Measurements from ENCODE around the gene AFAP1L2. TPM values are rescaled to one million over a fixed set of nuclear protein-coding genes. Genes with fewer than 3 reads are reported as not detected.
"Not testable (repeated sequence)": the region's sequence is repeated elsewhere in the genome, so short reads cannot be mapped to it uniquely, and the experiment has no call there.

The AFAP1L2 gene
- total RNA-seq, 1 donor from 2014 or later, result 5.3 TPM

DNA sequence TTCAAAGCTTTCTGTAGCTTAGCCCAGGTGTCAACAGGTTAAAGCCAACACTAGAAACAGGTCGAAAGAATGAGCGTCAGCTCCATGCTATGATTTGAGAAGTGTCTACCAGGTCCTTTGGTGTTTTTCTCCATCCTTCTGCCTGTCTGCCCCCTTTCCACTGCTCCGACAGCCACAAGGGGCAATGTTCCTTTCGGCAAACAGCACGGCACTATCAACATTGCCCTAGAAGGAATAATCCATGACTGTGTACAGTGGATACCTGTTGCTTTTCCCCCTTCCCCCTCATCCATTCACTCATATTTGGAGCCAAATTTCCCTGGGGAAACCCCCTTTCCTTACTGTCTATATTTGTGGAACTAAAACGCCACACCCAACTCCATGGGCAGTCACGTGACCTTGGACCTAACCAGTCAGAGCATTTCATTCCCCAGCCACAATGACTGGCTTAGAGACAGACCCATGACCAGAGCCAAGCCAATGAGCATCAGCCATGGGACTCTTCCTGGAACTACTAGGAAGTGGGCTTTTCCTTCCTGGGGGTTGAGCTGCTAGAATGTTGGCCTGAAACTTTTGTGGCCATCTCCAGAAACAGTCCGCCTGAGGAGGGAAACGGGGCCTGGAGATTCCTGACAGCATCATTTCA is 51.5 kb downstream of the AFAP1L2 start:
- Histone ChIP-seq H3K9me3 (no peaks in the 10 kb centered on the region), H3K4me3 (no peak overlapping the region), H3K36me3 (no peaks in the 10 kb centered on the region), H3K27me3 (ENCODE audit: low read depth) (no peaks in the 10 kb centered on the region), H3K27ac (no peak overlapping the region), H3K4me1 (peaks cover 23% of the 10 kb centered on the region)
- ATAC-seq, result no peak
- TF ChIP-seq, protein P1, sequence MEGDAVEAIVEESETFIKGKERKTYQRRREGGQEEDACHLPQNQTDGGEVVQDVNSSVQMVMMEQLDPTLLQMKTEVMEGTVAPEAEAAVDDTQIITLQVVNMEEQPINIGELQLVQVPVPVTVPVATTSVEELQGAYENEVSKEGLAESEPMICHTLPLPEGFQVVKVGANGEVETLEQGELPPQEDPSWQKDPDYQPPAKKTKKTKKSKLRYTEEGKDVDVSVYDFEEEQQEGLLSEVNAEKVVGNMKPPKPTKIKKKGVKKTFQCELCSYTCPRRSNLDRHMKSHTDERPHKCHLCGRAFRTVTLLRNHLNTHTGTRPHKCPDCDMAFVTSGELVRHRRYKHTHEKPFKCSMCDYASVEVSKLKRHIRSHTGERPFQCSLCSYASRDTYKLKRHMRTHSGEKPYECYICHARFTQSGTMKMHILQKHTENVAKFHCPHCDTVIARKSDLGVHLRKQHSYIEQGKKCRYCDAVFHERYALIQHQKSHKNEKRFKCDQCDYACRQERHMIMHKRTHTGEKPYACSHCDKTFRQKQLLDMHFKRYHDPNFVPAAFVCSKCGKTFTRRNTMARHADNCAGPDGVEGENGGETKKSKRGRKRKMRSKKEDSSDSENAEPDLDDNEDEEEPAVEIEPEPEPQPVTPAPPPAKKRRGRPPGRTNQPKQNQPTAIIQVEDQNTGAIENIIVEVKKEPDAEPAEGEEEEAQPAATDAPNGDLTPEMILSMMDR (IDR thresholded peaks at IDR 0.05), result no peak
- intact Hi-C loops (cut with DNase I), result no loop called here
- no peak for DNase-seq

DNA sequence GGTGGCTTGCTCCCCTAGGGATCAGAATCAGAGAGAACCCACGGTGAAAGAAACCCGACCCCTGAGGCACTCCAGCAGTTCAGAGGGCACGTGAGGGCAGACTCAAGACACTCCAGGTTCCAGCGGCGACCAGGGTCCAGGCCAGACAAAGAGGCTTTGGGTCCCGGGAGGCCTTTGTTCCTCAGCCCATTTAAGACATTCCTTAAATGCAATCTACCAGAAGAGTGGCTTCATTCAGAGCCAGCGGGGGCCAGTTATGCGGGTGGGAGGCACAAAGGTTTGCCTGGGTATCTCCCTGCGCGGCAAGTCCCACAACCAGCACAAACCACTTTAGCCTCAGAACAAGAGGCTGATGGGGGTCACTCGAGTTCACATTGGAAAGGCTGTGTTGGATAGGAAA is 53.6 kb downstream of the AFAP1L2 start:
- no peak overlapping the region for H3K4me3 ChIP-seq
- TF ChIP-seq, protein P1 (IDR thresholded peaks at IDR 0.05), result no peak
- ATAC-seq, result no peak
- H3K9me3 ChIP-seq, result no peaks in the 10 kb centered on the region
- H3K36me3 ChIP-seq, result no peaks in the 10 kb centered on the region
- no peaks in the 10 kb centered on the region for H3K27me3 ChIP-seq (ENCODE audit: low read depth)
- intact Hi-C loops (cut with DNase I), result no loop called here
- DNase-seq, result no peak
- H3K4me1 ChIP-seq, result peaks cover 9% of the 10 kb centered on the region
- no peak overlapping the region for H3K27ac ChIP-seq

DNA sequence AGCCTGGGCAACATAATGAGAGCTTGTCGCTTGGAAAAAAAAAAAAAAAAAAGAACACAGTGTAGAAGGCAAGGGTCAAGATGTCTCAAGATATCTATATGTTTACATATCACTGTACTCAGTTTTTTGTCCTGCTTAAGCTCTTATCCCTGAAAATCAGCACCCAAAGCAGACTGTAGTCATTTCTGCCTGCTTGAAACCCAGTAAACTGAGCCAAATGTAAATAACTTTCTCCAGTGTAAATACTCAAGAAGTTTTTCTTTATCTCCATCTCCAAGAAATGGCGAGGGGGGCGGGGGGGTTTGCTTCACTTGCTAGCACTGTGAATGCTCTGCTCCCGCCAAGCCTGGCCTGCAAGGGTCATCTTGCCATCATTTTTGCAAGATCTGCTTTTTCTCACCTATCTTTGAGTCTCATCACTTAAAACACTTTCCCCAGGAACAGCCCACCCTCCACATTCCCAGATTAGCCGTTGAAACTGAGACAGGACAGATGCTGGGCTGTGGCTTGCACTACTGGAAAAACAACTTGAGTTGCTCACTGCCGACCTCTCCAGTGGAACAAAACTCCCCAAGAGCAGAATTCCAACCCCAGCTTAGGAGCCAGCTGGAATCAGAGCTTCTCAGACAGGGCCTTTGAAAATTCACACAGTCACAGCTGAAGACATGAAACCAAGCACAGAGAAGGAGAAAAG is 54.6 kb downstream of the AFAP1L2 start:
- TF ChIP-seq, protein P1 (IDR thresholded peaks at IDR 0.05), result no peak
- no peak overlapping the region for H3K4me3 ChIP-seq
- ATAC-seq (peak; percentile 33 to 57), DNase-seq (no peak)
- no peaks in the 10 kb centered on the region for H3K27me3 ChIP-seq (ENCODE audit: low read depth)
- no peaks in the 10 kb centered on the region for H3K9me3 ChIP-seq
- peaks cover 9% of the 10 kb centered on the region for H3K4me1 ChIP-seq
- no peaks in the 10 kb centered on the region for H3K36me3 ChIP-seq
- no peak overlapping the region for H3K27ac ChIP-seq
- intact Hi-C loops (cut with DNase I), result no loop called here

DNA sequence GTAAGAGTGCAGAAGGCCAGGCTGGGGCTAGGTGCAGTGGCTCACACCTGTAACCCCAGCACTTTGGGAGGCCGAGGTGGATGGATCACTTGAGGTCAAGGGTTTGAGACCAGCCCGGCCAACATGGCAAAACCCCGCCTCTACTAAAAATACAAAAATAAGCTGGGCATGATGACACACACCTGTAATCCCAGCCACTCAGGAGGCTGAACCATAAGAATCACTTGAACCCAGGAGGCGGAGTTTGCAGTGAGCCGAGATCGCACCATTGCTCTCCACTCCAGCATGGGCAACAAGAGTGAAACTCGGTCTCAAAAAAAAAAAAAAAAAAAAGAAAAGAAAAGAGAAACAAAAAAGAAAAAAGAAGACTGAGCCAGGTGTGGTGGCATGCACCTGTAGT is 55.2 kb downstream of the AFAP1L2 start:
- H3K4me1 ChIP-seq; intact Hi-C loops (cut with DNase I); H3K9me3 ChIP-seq; H3K36me3 ChIP-seq; H3K27me3 ChIP-seq (ENCODE audit: low read depth); H3K27ac ChIP-seq; H3K4me3 ChIP-seq; DNase-seq: not testable (repeated sequence)
- ATAC-seq, result peak in 1 of 2 donors; percentile 4

DNA sequence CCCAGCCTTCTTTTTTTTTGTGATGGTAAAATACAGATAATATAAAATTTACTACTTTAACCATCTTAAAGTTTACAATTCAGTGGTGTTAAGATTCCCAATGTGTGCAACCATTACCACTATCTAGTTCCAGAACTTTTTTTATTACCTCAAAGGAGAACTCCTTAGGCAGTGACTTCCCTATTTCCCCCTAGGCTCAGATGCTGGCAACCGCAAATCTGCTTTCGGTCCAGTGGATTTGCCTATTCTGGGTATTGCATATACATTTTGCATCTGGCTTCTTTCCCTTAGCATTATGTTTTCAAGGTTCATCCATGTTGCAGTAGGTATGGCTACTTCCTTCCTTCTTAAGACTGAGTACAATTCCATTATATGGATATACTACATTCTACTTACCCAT is 56.5 kb downstream of the AFAP1L2 start:
- ATAC-seq, result no peak
- Histone ChIP-seq H3K27ac (no peak overlapping the region), H3K4me1 (peaks cover 16% of the 10 kb centered on the region), H3K27me3 (ENCODE audit: low read depth) (no peaks in the 10 kb centered on the region), H3K36me3 (no peaks in the 10 kb centered on the region), H3K4me3 (no peak overlapping the region), H3K9me3 (no peaks in the 10 kb centered on the region)
- no peak for DNase-seq
- intact Hi-C loops (cut with DNase I), result no loop called here
- TF ChIP-seq, protein P1 (IDR thresholded peaks at IDR 0.05), result no peak

DNA sequence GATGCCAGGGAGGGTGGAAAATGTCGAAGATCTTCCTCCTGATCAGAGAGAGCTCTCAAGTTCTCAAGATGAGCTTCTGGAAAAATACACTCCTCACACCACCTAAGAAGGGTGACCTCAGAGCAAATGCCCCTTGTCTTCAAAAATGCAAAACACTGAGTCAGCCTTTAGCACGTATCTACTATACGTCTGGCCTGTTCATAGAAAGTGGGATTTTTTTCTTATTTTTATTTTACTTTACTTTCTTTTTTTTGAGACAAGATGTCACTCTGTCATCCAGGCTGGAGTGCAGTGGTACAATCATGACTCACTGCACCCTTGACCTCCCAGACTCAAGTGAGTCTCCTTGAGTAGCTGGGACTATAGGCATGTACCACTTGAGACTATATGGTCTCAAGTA is 57.1 kb downstream of the AFAP1L2 start:
- no peak overlapping the region for H3K27ac ChIP-seq
- no peaks in the 10 kb centered on the region for H3K9me3 ChIP-seq
- peaks cover 16% of the 10 kb centered on the region for H3K4me1 ChIP-seq
- ATAC-seq (no peak), DNase-seq (no peak)
- H3K4me3 ChIP-seq, result no peak overlapping the region
- TF ChIP-seq, protein P1 (IDR thresholded peaks at IDR 0.05), result no peak
- intact Hi-C loops (cut with DNase I), result no loop called here
- no peaks in the 10 kb centered on the region for H3K36me3 ChIP-seq
- H3K27me3 ChIP-seq (ENCODE audit: low read depth), result no peaks in the 10 kb centered on the region

Measured in lower lobe of right lung (tissue), 2 donors.